GM12878 (cell line): ENCODE data around the gene KRT82.

Source experiments
- CEBPB ChIP-seq, 2 experiments: fragments of 150-350 bp in 1 of 2; IDR thresholded peaks; 2 replicates each; pipeline ENCODE4 v1.6.1; 2012 to 2014; ENCODE audit warnings: low read depth in 2 of 2, low read length in 2 of 2, borderline replicate concordance in 1 of 2, inconsistent platforms in 1 of 2
- KAT2A ChIP-seq: conservative IDR thresholded peaks from 2 replicates; pipeline ENCODE4 v1.6.1; 2011; ENCODE audit warnings: low read depth, low read length; ENCODE audit not compliant: control insufficient read depth
- POLR2AphosphoS5 ChIP-seq: IDR thresholded peaks from 2 replicates; pipeline ENCODE4 v1.6.1; 2011; ENCODE audit warnings: mild to moderate bottlenecking, low read length, inconsistent platforms
- TF ChIP-seq, protein P1 (sequence below): fragments of 450-650 bp; formaldehyde crosslinking; IDR thresholded peaks from 2 replicates; pipeline ENCODE4 v1.5.0; 2022; ENCODE audit warnings: mild to moderate bottlenecking, missing genetic modification characterization
- TF ChIP-seq, protein P2 (sequence below): fragments of 450-650 bp; IDR thresholded peaks from 2 replicates; pipeline ENCODE4 v1.6.1; 2017; ENCODE audit warnings: mild to moderate bottlenecking, moderate library complexity

DNA sequence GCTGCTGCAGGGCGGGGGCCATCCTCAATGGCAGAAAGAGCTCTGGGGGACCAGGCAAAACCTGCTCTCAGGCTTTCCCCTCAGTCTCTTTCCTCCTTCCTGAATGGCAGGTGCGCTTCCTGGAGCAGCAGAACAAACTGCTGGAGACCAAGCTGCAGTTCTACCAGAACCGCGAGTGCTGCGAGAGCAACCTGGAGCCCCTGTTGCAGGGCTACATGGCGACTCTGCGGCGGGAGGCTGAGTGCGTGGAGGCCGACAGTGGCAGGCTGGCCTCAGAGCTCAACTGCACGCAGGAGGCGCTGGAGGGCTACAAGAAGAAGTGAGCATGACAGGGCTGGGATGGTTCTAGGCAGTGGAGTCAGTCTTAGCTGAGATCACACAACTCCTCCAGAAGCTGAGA lies 62.0 kb downstream of the KRT82 start:
- TF ChIP-seq, protein P1, sequence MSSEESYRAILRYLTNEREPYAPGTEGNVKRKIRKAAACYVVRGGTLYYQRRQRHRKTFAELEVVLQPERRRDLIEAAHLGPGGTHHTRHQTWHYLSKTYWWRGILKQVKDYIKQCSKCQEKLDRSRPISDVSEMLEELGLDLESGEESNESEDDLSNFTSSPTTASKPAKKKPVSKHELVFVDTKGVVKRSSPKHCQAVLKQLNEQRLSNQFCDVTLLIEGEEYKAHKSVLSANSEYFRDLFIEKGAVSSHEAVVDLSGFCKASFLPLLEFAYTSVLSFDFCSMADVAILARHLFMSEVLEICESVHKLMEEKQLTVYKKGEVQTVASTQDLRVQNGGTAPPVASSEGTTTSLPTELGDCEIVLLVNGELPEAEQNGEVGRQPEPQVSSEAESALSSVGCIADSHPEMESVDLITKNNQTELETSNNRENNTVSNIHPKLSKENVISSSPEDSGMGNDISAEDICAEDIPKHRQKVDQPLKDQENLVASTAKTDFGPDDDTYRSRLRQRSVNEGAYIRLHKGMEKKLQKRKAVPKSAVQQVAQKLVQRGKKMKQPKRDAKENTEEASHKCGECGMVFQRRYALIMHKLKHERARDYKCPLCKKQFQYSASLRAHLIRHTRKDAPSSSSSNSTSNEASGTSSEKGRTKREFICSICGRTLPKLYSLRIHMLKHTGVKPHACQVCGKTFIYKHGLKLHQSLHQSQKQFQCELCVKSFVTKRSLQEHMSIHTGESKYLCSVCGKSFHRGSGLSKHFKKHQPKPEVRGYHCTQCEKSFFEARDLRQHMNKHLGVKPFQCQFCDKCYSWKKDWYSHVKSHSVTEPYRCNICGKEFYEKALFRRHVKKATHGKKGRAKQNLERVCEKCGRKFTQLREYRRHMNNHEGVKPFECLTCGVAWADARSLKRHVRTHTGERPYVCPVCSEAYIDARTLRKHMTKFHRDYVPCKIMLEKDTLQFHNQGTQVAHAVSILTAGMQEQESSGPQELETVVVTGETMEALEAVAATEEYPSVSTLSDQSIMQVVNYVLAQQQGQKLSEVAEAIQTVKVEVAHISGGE (CRISPR knock-in tag) = no peak
- no peak for TF ChIP-seq CEBPB (IDR thresholded peaks at IDR 0.05; ENCODE audit: borderline replicate concordance in 1 of 2, low read depth in 2 of 2, low read length in 2 of 2)
- no peak for TF ChIP-seq POLR2AphosphoS5
- no peak for TF ChIP-seq KAT2A
- TF ChIP-seq, protein P2, sequence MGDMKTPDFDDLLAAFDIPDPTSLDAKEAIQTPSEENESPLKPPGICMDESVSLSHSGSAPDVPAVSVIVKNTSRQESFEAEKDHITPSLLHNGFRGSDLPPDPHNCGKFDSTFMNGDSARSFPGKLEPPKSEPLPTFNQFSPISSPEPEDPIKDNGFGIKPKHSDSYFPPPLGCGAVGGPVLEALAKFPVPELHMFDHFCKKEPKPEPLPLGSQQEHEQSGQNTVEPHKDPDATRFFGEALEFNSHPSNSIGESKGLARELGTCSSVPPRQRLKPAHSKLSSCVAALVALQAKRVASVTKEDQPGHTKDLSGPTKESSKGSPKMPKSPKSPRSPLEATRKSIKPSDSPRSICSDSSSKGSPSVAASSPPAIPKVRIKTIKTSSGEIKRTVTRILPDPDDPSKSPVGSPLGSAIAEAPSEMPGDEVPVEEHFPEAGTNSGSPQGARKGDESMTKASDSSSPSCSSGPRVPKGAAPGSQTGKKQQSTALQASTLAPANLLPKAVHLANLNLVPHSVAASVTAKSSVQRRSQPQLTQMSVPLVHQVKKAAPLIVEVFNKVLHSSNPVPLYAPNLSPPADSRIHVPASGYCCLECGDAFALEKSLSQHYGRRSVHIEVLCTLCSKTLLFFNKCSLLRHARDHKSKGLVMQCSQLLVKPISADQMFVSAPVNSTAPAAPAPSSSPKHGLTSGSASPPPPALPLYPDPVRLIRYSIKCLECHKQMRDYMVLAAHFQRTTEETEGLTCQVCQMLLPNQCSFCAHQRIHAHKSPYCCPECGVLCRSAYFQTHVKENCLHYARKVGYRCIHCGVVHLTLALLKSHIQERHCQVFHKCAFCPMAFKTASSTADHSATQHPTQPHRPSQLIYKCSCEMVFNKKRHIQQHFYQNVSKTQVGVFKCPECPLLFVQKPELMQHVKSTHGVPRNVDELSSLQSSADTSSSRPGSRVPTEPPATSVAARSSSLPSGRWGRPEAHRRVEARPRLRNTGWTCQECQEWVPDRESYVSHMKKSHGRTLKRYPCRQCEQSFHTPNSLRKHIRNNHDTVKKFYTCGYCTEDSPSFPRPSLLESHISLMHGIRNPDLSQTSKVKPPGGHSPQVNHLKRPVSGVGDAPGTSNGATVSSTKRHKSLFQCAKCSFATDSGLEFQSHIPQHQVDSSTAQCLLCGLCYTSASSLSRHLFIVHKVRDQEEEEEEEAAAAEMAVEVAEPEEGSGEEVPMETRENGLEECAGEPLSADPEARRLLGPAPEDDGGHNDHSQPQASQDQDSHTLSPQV = no peak
